NCI-H526 treated with DMSO at 0.1 percent for 48 hours (cell line): ENCODE results near the gene SPATA6.
"Not testable (repeated sequence)": the region's sequence is repeated elsewhere in the genome, so short reads cannot be mapped to it uniquely, and the experiment has no call there.

Source experiments
- DNase-seq: peaks from one replicate; lab custom pipeline; 2025; lab: John Stamatoyannopoulos, UW

Gene SPATA6

DNA sequence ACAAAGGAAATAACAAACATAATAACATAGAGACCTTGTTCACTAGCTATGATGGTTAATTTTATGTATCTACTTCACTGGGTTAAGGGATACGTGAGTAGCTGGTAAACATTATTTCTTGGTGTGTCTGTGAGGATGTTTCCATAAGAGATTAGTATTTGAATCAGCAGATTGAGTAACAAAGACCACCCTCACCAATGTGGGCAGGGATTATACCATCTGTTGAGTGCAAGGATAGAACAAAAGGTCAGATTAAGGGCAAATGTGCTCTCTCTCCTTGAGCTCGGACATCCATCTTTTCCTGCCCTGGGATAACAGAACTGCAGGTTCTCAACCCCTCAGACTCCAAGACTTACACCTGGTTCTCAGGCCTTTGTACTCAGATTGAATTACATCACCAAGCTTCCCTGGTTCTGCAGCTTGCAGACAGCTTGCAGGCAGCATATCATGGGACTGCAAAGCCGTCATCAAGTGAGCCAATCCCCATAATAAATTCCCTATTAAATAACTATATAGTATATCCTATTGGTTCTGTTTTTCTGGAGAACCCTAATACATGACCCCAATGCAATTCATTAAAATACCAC, 9.2 kb downstream of the SPATA6 start:
- no peak for DNase-seq

- no peak for DNase-seq
Measured at GRCh38 chr1:48450505-48450904, 21.5 kb downstream of the SPATA6 start.

- no peak for DNase-seq
Measured at GRCh38 chr1:48448932-48449331, 23.1 kb downstream of the SPATA6 start.

DNA sequence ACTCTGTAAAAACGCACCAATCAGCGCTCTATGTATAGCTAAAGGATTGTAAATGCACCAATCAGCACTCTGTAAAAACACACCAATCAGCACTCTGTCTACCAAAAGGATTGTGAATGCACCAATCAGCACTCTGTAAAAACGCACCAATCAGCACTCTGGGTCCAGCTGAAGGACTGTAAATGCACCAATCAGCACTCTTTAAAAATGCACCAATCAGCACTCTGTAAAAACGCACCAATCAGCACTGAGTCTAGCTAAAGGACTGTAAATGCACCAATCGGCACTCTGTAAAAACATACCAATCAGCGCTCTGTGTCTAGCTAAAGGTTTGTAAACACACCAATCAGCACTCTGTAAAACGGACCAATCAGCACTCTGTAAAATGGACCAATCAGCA, 27.8 kb downstream of the SPATA6 start:
- not testable (repeated sequence) for DNase-seq

DNA sequence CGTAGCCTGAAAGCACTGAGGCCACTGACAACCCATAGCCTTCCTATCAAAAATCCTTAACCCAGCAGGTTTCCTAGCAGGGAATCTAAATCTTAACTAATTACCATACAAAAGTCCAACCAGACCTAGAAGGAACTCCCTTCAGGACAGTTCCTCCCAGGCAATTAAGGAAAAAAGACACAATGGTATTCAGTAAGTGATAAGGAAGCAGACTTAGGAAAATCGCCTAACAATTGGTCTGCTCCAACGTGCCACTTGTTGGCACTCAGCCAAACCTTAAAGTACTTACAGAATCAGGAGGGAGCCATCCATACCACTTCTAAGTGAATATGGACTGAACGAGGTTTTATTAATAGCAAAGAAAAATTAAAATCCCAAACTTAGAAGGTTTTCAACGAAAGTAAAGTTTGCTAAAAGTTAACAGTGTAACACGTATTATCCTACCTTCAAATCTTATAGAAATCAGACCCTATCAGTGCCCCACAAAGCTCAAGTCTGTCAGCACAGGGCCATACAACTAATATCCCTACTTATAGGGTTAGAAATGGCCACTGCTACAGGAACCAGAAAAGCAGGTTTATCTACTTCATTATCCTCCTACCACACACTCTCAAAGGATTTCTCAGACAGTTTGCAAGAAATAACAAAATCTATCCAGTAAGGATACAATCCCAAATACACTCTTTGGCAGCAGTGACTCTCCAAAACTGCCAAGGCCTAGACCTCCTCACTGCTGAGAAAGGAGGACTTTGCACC, 29.0 kb downstream of the SPATA6 start:
- no peak for DNase-seq

GRCh38 chr1:48440786-48441185, 31.2 kb downstream of the SPATA6 start:
- DNase-seq = not testable (repeated sequence)

DNA sequence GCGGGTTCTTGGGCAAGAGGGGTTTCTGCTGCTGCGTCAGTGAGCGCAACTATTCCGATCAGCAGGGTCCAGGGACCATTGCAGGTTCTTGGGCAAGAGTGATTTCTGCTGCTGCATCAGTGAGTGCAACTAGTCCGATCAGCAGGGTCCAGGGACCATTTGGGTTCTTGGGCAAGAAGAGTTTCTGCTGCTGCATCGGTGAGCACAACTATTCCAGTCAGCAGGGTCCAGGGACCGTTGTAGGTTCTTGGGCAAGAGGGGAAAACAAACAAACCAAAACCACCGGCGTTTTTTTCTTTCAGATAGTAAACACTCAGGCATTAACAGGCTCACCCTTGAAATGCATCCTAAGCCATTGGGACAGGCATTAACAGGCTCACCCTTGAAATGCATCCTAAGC, 32.6 kb downstream of the SPATA6 start:
- no peak for DNase-seq

DNA sequence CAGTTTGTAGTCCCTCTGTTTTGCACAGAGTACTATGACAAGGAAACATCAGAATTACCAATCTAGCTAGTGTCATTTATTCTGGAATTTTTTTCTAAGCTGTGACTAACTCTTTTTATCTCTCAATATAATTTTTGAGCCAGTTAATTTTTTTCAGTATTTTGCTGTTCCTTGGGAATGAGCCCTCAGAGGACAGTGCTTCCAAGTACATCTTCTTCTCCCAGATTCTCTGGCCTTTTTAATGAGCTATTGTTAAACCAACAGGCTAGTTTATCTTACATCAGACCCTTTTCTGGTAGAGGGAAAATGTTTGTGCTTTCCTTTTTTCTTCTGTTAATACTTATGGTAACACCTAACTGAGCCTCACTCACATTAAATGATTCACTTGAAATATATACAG, 34.6 kb downstream of the SPATA6 start:
- DNase-seq = not testable (repeated sequence)

DNA sequence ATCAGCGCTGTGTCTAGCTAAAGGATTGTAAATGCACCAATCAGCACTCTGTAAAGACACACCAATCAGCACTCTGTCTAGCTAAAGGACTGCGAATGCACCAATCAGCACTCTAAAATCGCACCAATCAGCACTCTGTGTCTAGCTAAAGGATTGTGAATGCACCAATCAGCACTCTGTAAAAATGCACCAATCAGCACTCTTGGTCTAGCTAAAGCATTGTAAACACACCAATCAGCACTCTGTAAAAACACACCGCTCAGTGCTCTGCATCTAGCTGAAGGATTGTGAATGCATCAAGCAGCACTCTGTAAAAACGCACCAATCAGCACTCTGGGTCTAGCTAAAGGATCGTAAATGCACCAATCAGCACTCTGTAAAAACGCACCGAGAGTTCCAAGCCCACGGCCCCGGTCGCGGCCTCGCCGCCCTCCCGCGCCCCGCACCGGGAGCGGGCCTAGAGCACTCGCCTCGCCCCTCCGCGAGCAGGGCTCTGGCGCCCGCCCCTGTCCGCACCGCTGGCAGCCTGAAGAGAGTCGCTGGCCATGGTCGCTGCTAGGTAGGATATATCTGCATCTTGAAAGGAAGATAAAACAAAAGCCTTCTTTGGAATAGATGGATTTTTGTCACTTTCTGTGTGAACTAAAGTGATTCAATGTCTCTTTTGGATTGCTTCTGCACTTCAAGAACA, 36.5 kb downstream of the SPATA6 start:
- not testable (repeated sequence) for DNase-seq

DNA sequence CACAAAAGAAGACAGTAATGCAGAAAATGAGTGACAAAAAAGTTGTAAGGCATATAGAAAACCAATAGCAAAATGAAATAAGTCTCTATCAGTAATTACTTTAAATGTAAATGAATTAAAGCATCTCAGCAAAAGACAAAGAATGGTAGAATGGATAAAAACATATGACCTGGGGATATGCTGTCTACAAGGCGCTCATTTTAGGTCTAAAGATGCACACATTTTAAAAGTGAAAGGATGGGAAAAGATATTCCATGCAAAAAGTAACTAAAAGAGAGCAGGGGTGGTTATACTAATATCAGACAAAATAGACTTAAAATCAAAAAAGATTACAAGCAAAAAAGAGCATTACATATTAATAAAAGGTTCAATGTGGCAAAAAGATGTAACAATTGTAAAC, 41.2 kb downstream of the SPATA6 start:
- no peak for DNase-seq

DNA sequence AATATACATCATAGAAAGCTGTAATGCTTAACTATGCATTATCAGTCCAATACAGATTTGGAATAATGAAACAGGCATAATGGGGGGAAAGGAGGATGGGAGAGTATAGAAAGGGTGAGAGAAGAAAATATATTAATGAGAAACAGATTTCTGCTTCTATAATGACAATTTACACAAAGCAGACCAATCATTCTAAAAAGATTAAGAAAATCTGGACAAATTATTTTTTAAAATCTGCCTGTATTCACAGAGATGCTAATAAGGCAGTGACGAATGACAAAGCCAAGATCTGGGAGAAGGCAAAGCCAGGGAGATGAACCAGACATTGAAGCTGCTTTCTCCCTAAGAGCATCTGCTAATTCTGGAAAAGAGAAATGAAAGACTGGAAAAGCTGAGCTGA, 50.0 kb downstream of the SPATA6 start:
- DNase-seq = no peak

DNA sequence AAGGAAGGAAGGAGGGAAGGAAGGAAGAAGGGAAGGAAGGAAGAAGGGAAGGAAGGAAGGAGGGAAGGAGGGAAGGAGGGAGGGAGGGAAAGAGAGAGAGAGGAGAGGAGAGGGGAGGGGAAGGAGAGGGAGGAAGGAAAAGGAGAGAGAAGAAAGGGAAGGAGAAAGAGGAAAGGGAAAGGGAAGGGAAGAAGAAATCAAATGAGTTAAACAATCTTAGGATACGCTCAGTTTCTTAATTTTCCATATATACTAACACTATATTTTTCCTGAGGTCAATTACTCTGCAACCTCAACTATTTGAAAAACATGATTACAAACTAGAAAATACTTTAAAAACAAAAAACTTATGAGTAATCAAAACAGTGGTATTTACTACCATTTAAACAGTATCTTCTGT, 53.3 kb downstream of the SPATA6 start:
- DNase-seq = no peak

DNA sequence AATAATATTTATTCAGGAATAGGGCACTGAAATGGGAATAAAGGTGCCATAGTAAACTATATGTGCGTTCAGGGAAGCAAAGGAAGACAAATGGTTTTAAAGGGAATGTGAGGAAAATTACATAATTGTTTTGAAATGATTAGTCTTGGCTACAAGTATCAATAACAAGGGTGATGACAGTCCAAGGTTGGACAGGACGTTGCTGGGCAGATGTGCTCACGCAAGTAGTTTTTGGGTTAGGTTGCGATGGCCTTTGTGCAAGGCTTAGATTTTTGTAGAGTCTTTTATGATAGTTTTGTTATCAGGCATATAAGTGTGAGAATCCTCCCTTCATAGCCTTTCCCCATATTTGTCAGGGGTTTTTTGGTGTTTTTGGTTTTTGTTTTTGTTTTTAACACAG, 57.0 kb downstream of the SPATA6 start:
- no peak for DNase-seq

DNA sequence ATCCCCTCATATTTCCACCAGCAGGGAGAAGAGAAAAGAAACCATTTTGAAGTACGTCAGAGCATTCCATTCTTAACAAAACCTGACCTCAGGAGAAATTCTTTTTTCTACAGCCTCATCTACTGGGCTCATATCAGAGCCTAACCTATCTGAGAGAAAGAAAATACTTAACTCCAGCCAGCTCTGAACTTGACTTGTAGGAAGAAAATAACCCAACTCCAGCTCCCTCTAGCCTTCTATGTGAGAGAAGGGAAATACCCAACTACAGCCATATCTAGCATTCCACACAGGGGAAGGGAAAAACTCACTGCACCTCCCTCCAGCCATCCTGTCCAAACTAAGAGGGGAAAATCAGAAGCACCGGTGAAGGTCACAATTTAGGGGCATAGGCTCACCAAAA, 57.7 kb downstream of the SPATA6 start:
- DNase-seq = no peak

- no peak for DNase-seq
Measured at GRCh38 chr1:48405940-48406339, 66.1 kb downstream of the SPATA6 start.

DNA sequence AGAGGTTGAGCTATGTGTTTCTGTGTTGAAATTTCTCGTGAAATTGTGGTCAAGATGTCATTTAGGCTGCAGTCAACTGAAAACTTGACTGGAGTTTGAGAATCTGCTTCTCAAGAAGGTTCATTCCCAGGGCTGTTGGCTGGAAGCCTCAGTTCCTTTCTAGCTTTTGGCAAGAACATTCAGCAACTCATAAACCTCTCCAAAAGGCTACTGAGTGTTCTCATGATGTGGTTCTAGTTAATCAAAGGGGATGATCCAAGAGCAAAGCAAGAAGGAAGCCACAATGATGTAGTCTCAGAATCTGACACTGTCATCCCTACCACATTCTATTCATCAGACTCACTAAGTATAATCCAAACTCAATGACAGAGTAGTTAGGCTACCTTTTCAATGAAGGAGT, 66.6 kb downstream of the SPATA6 start:
- DNase-seq = no peak

DNA sequence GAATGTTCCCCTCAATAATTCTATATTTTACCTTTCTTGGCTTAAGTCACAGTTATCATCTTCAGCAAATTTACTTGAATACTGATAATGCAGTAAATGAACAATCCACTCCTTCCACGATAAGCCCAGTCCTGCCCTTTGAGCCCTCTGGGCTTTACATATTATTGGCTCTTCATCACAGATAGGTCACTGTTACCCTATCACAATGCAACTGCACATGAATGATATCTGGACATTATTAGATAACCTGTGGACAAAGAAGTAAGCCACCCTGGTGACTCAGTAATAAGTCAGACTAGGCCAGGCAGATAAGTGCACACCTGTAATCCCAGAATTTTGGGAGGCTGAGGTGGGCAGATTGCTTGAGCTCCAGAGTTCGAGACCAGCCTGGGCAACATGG, 69.4 kb downstream of the SPATA6 start:
- no peak for DNase-seq

- no peak for DNase-seq
Measured at GRCh38 chr1:48396208-48396607, 75.8 kb downstream of the SPATA6 start.

DNA sequence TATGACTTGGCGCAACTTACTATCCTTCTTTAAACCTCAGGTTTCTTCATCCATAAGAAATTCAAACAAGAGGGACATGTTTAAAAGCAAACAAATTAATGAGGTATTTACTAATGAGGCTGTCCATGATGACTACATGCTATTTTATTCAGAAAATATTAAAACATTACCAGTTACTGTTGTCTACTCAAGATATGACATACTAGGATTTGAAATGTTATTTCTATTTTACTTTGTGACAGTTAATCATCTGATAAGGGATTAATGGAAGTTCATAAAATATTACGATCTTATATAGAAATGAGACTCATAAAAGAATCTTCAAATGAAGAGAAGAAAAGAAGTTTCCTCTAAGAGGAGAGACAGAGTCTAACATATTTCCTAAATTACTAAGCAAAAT, 80.1 kb downstream of the SPATA6 start:
- DNase-seq = no peak

- no peak for DNase-seq
Measured at GRCh38 chr1:48387409-48387808, 84.6 kb downstream of the SPATA6 start.

- no peak for DNase-seq
Measured at GRCh38 chr1:48374785-48375184, 97.2 kb downstream of the SPATA6 start.

DNA sequence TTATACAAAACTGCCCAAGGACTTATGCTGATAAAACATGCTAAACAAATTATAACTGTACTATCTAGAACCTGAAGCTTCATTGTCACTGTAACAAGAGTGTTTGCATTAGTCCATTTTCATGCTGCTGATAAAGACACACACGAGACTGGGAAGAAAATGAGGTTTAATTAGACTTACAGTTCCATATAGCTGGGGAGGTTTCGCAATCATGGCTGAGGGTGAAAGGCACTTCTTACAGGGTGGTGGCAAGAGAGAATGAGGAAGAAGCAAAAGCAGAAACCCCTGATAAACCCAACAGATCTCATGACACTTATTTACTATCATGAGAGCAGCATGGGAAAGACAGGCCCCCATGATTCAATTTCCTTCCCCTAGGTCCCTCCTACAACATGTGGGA, 100.4 kb downstream of the SPATA6 start:
- DNase-seq = no peak

GRCh38 chr1:48362901-48363300, 109.1 kb downstream of the SPATA6 start:
- DNase-seq = no peak
